HepG2 (cell line): ENCODE data around the gene CDC42SE2. TPM values are rescaled to one million over a fixed set of nuclear protein-coding genes. Genes with fewer than 3 reads are reported as not detected.
"Not testable (repeated sequence)": the region's sequence is repeated elsewhere in the genome, so short reads cannot be mapped to it uniquely, and the experiment has no call there.

Experiments
- GATAD1 ChIP-seq: IDR thresholded peaks from 2 replicates; pipeline ENCODE4 v1.6.1; 2016; ENCODE audit warnings: missing genetic modification reagents, missing compliant biosample characterization
- GMEB1 ChIP-seq: sonication (generic); formaldehyde crosslinking; IDR thresholded peaks from 2 replicates; pipeline ENCODE4 v1.5.1; 2020; ENCODE audit warnings: missing genetic modification reagents, mild to moderate bottlenecking, borderline replicate concordance
- KLF6 ChIP-seq: IDR thresholded peaks from 2 replicates; pipeline ENCODE4 v1.8.0; 2016; ENCODE audit warnings: missing biosample characterization, missing genetic modification reagents
- LCORL ChIP-seq, 2 experiments: fragments of 450-650 bp in 1 of 2; sonication (generic) in 1 of 2; formaldehyde crosslinking in 1 of 2; IDR thresholded peaks; 2 replicates each; pipeline versions ENCODE4 v1.5.0 to v1.6.1; 2017 to 2020; ENCODE audit warnings: antibody characterized with exemption in 1 of 2, missing genetic modification reagents in 1 of 2
- MIER3 ChIP-seq: IDR thresholded peaks from 2 replicates; pipeline ENCODE4 v1.6.1; 2016; ENCODE audit warnings: missing compliant biosample characterization, borderline replicate concordance
- NONO ChIP-seq, 2 experiments: fragments of 450-650 bp in 1 of 2; sonication (generic) in 1 of 2; formaldehyde crosslinking in 1 of 2; IDR thresholded peaks in 1 of 2; conservative IDR thresholded peaks in 1 of 2; 2 replicates each; pipeline versions ENCODE4 v1.6.1 to v1.8.0; 2017 to 2022; ENCODE audit warnings: mild to moderate bottlenecking in 1 of 2, missing genetic modification reagents in 1 of 2, moderate library complexity in 1 of 2
- POLR2G ChIP-seq: fragments of 200-400 bp; formaldehyde crosslinking; IDR thresholded peaks from 2 replicates; pipeline ENCODE4 v1.6.1; 2018; ENCODE audit warnings: mild to moderate bottlenecking, low read depth, low read length, moderate library complexity
- RBM39 ChIP-seq: fragments of 200-400 bp; formaldehyde crosslinking; IDR thresholded peaks from one replicate; pipeline ENCODE4 v1.6.1; 2018; ENCODE audit warnings: antibody characterized with exemption, mild to moderate bottlenecking, low read depth, low read length; ENCODE audit not compliant: poor library complexity, severe bottlenecking
- RFXAP ChIP-seq: sonication (generic); formaldehyde crosslinking; IDR thresholded peaks from 2 replicates; pipeline ENCODE4 v1.4.0; 2020; ENCODE audit warnings: missing genetic modification reagents, borderline replicate concordance
- SALL1 ChIP-seq: sonication (generic); formaldehyde crosslinking; IDR thresholded peaks from 2 replicates; pipeline ENCODE4 v1.8.0; 2022; ENCODE audit warnings: mild to moderate bottlenecking, missing genetic modification reagents
- SIX4 ChIP-seq: sonication (generic); formaldehyde crosslinking; IDR thresholded peaks from 2 replicates; pipeline ENCODE4 v1.4.0; 2020; ENCODE audit warnings: missing genetic modification reagents
- SKI ChIP-seq: fragments of 450-650 bp; IDR thresholded peaks from one replicate; pipeline ENCODE4 v1.6.1; 2018; ENCODE audit warnings: mild to moderate bottlenecking; ENCODE audit not compliant: partially characterized antibody
- SP5 ChIP-seq: IDR thresholded peaks from 2 replicates; pipeline ENCODE4 v1.6.1; 2016; ENCODE audit warnings: low read depth, borderline replicate concordance
- TGIF2 ChIP-seq: IDR thresholded peaks from 2 replicates; pipeline ENCODE4 v1.6.1; 2016; ENCODE audit warnings: control low read depth, missing compliant biosample characterization
- YEATS2 ChIP-seq: sonication (generic); formaldehyde crosslinking; IDR thresholded peaks from 2 replicates; pipeline ENCODE4 v1.4.0; 2020; ENCODE audit warnings: missing genetic modification reagents, borderline replicate concordance
- ZNF292 ChIP-seq: sonication (generic); formaldehyde crosslinking; IDR thresholded peaks from 2 replicates; pipeline ENCODE4 v1.8.1; 2022; ENCODE audit warnings: mild to moderate bottlenecking, low read depth, missing genetic modification reagents, borderline replicate concordance
- ZNF350 ChIP-seq: sonication (generic); formaldehyde crosslinking; IDR thresholded peaks from 2 replicates; pipeline ENCODE4 v1.4.0; 2020; ENCODE audit warnings: mild to moderate bottlenecking, low read depth, missing genetic modification reagents, borderline replicate concordance
- ZNF614 ChIP-seq: IDR thresholded peaks from 2 replicates; pipeline ENCODE4 v1.6.1; 2018; ENCODE audit warnings: missing biosample characterization, missing genetic modification reagents, inconsistent platforms, borderline replicate concordance
- ZNF768 ChIP-seq: sonication (generic); formaldehyde crosslinking; IDR thresholded peaks from 2 replicates; pipeline ENCODE4 v1.4.0; 2020; ENCODE audit warnings: missing genetic modification reagents
- polyA plus RNA-seq, 8 experiments: library from polyadenylated mRNA; depleted of rRNA in 3 of 8; stranded (reverse) in 7 of 8; unstranded in 1 of 8; fragments of >200 nt; fragmentation: Illumina TruSeq in 4 of 8; extraction: Trizol in 4 of 8; gene quantifications; 2 replicates each; pipeline versions ENCODE4 v1.2.1 to v1.2.3, GENCODE V29; 2011 to 2016; ENCODE audit warnings: low read depth in 4 of 8, missing spikeins in 1 of 8, mixed read lengths in 1 of 8; ENCODE audit not compliant: insufficient read depth in 1 of 8
- total RNA-seq, 5 experiments: library from RNA; depleted of rRNA; stranded (reverse); fragments of >200 nt; fragmentation: Illumina TruSeq; extraction: Trizol; gene quantifications; 2 replicates each; pipeline ENCODE4 v1.2.3, GENCODE V29; 2016; ENCODE audit warnings: low read depth in 1 of 5
- TF ChIP-seq, protein P1 (sequence below): sonication (generic); formaldehyde crosslinking; IDR thresholded peaks from 2 replicates; pipeline ENCODE4 v1.5.0; 2020; ENCODE audit warnings: missing genetic modification reagents, mild to moderate bottlenecking, borderline replicate concordance
- TF ChIP-seq, protein P2 (sequence below): sonication (generic); formaldehyde crosslinking; IDR thresholded peaks from 2 replicates; pipeline ENCODE4 v1.4.0; 2020; ENCODE audit warnings: missing genetic modification reagents, borderline replicate concordance
- TF ChIP-seq, protein P3 (sequence below): IDR thresholded peaks from 2 replicates; pipeline ENCODE4 v1.6.1; 2016; ENCODE audit warnings: missing genetic modification reagents, missing compliant biosample characterization

The CDC42SE2 gene
- total and polyA plus RNA-seq, 2 of the 13 experiments (the other 11 are each of a cell fraction or from before 2014, with no cell fraction given): 19.6 to 25.0 TPM

DNA sequence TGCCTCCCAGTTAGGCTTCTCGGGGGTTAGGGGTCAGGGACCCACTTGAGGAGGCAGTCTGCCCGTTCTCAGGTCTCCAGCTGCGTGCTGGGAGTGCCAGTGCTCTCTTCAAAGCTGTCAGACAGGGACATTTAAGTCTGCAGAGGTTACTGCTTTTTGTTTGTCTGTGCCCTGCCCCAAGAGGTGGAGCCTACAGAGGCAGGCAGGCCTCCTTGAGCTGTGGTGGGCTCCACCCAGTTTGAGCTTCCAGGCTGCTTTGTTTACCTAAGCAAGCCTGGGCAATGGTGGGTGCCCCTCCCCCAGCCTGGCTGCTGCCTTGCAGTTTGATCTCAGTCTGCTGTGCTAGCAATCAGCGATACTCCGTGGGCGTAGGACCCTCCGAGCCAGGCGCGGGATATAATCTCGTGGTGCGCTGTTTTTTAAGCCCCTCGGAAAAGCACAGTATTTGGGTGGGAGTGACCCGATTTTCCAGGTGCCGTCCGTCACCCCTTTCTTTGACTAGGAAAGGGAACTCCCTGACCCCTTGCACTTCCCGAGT, 48.5 kb downstream of the CDC42SE2 start (continued):
- TF ChIP-seq MIER3 (CRISPR knock-in tag) (peak; percentile 76; the same call in 1 of the 2 replicates), SKI (peak; percentile 26), TGIF2 (CRISPR knock-in tag) (0 out of 2 replicates have a peak, but pooled peaks have one; percentile 38), SIX4 (peak; percentile 28; the same call in 1 of the 2 replicates), ZNF614 (CRISPR knock-in tag) (0 out of 2 replicates have a peak, but pooled peaks have one; percentile 20), ZNF292 (CRISPR knock-in tag) (peak; percentile 92; the same call in 1 of the 2 replicates), KLF6 (0 out of 2 replicates have a peak, but pooled peaks have one; percentile 47), GMEB1 (CRISPR knock-in tag) (peak; percentile 33; the same call in 1 of the 2 replicates), RFXAP (CRISPR knock-in tag) (peak; percentile 14; the same call in 1 of the 2 replicates), YEATS2 (CRISPR knock-in tag) (peak; percentile 51; the same call in 1 of the 2 replicates), LCORL (CRISPR knock-in tag; IDR thresholded peaks at IDR 0.05) (0 out of 2 replicates have a peak, but pooled peaks have one; percentile 38), GATAD1 (CRISPR knock-in tag) (0 out of 2 replicates have a peak, but pooled peaks have one; percentile 45), ZNF350 (CRISPR knock-in tag) (peak; percentile 76; the same call in 1 of the 2 replicates), POLR2G (0 out of 2 replicates have a peak, but pooled peaks have one; percentile 30), RBM39 (peak; percentile 48), ZNF768 (CRISPR knock-in tag) (0 out of 2 replicates have a peak, but pooled peaks have one; percentile 29), SP5 (CRISPR knock-in tag) (peak; percentile 57), NONO (CRISPR knock-in tag; conservative IDR thresholded peaks at IDR 0.05) (0 out of 2 replicates have a peak, but pooled peaks have one; percentile 44), SALL1 (CRISPR knock-in tag) (peak; percentile 57; the same call in 1 of the 2 replicates)
- TF ChIP-seq, protein P1, sequence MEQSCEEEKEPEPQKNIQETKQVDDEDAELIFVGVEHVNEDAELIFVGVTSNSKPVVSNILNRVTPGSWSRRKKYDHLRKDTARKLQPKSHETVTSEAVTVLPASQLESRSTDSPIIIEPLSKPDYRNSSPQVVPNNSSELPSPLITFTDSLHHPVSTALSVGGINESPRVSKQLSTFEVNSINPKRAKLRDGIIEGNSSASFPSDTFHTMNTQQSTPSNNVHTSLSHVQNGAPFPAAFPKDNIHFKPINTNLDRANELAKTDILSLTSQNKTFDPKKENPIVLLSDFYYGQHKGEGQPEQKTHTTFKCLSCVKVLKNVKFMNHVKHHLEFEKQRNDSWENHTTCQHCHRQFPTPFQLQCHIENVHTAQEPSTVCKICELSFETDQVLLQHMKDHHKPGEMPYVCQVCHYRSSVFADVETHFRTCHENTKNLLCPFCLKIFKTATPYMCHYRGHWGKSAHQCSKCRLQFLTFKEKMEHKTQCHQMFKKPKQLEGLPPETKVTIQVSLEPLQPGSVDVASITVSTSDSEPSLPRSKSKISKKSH (CRISPR knock-in tag): 0 out of 2 replicates have a peak, but pooled peaks have one; percentile 3
- TF ChIP-seq LCORL, NONO (IDR thresholded peaks at IDR 0.05): not testable (repeated sequence)
- TF ChIP-seq, protein P2, sequence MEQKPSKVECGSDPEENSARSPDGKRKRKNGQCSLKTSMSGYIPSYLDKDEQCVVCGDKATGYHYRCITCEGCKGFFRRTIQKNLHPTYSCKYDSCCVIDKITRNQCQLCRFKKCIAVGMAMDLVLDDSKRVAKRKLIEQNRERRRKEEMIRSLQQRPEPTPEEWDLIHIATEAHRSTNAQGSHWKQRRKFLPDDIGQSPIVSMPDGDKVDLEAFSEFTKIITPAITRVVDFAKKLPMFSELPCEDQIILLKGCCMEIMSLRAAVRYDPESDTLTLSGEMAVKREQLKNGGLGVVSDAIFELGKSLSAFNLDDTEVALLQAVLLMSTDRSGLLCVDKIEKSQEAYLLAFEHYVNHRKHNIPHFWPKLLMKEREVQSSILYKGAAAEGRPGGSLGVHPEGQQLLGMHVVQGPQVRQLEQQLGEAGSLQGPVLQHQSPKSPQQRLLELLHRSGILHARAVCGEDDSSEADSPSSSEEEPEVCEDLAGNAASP (CRISPR knock-in tag): 0 out of 2 replicates have a peak, but pooled peaks have one; percentile 14
- TF ChIP-seq, protein P3, sequence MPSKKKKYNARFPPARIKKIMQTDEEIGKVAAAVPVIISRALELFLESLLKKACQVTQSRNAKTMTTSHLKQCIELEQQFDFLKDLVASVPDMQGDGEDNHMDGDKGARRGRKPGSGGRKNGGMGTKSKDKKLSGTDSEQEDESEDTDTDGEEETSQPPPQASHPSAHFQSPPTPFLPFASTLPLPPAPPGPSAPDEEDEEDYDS (CRISPR knock-in tag): peak; percentile 66
